OCI-LY1 (cell line): ENCODE measurements around the gene CACNG4.
"Not testable (repeated sequence)": the region's sequence is repeated elsewhere in the genome, so short reads cannot be mapped to it uniquely, and the experiment has no call there.

Experiments used
- H2AFZ ChIP-seq: fragments of 200-600 bp; sonication (generic), shearing (Covaris generic); 2 replicates; pipeline ENCODE4 v1.6.0; 2014; ENCODE audit warnings: antibody characterized with exemption, mild to moderate bottlenecking, low read length
- H3F3A ChIP-seq: fragments of 200-600 bp; sonication (generic), shearing (Covaris generic); 2 replicates; pipeline ENCODE4 v1.6.0; 2014; ENCODE audit warnings: mild to moderate bottlenecking, antibody characterized with exemption, low read length, moderate library complexity; ENCODE audit not compliant: insufficient read depth
- H3K27ac ChIP-seq: fragments of 200-600 bp; sonication (generic); 2 replicates; pipeline ENCODE4 v1.5.1; 2014; ENCODE audit warnings: low read length, mixed run types, mild to moderate bottlenecking, low read depth; ENCODE audit not compliant: poor library complexity, severe bottlenecking
- H3K27me3 ChIP-seq: fragments of 200-600 bp; sonication (generic); 2 replicates; pipeline ENCODE4 v1.6.0; 2014; ENCODE audit warnings: antibody characterized with exemption, mild to moderate bottlenecking, low read length, moderate library complexity; ENCODE audit not compliant: insufficient read depth
- H3K36me3 ChIP-seq: fragments of 200-600 bp; sonication (generic); 2 replicates; pipeline ENCODE4 v1.6.1; 2014; ENCODE audit warnings: mild to moderate bottlenecking, antibody characterized with exemption, low read length, moderate library complexity, mixed read lengths; ENCODE audit not compliant: insufficient read depth
- H3K4me1 ChIP-seq: fragments of 200-600 bp; sonication (generic); 2 replicates; pipeline ENCODE4 v1.5.1; 2014; ENCODE audit warnings: mild to moderate bottlenecking, low read length, moderate library complexity; ENCODE audit not compliant: insufficient read depth, severe bottlenecking
- H3K4me2 ChIP-seq: fragments of 200-600 bp; sonication (generic), shearing (Covaris generic); 2 replicates; pipeline ENCODE4 v1.6.1; 2014; ENCODE audit warnings: low read length
- H3K4me3 ChIP-seq: fragments of 200-600 bp; sonication (generic); 2 replicates; pipeline ENCODE4 v1.5.1; 2014; ENCODE audit warnings: low read length, low read depth, mild to moderate bottlenecking, mixed read lengths; ENCODE audit not compliant: poor library complexity, severe bottlenecking
- H3K79me2 ChIP-seq: fragments of 200-600 bp; shearing (Covaris generic); 2 replicates; pipeline ENCODE4 v1.6.1; 2016; ENCODE audit warnings: mixed run types, low read length, mixed read lengths; ENCODE audit not compliant: insufficient read depth
- H3K9ac ChIP-seq: fragments of 200-600 bp; sonication (generic), shearing (Covaris generic); 2 replicates; pipeline ENCODE4 v1.6.1; 2014; ENCODE audit warnings: mild to moderate bottlenecking, low read length, mixed read lengths
- H3K9me2 ChIP-seq: fragments of 200-600 bp; sonication (generic), shearing (Covaris generic); 2 replicates; pipeline ENCODE4 v1.6.1; 2014; ENCODE audit warnings: low read depth, mild to moderate bottlenecking, low read length, mixed read lengths
- H3K9me3 ChIP-seq: fragments of 200-600 bp; shearing (Covaris generic); 2 replicates; pipeline ENCODE4 v1.6.1; 2014; ENCODE audit warnings: low read length, mixed read lengths
- H4K20me1 ChIP-seq: fragments of 200-600 bp; sonication (generic), shearing (Covaris generic); 2 replicates; pipeline ENCODE4 v1.6.0; 2016; ENCODE audit warnings: mild to moderate bottlenecking, low read length; ENCODE audit not compliant: insufficient read depth
- CTCF ChIP-seq: fragments of 200-600 bp; sonication (generic), shearing (Covaris generic); IDR thresholded peaks from 2 replicates; pipeline ENCODE4 v1.5.1; 2017; ENCODE audit warnings: mild to moderate bottlenecking, antibody characterized with exemption, low read length, moderate library complexity, mixed read lengths
- EZH2 ChIP-seq: fragments of 200-600 bp; sonication (generic), shearing (Covaris generic); IDR thresholded peaks from 2 replicates; pipeline ENCODE4 v1.8.0; 2017; ENCODE audit warnings: borderline replicate concordance, mixed run types, mild to moderate bottlenecking, antibody characterized with exemption, low read length, moderate library complexity, mixed read lengths

Gene CACNG4

GRCh38 chr17:67040652-67041051, 76.1 kb downstream of the CACNG4 start:
- H3K27me3 ChIP-seq: peaks cover 4% of the 10 kb centered on the region
- no peak overlapping the region for H3K27ac ChIP-seq
- H3K9me3 ChIP-seq: no peaks in the 10 kb centered on the region
- no peak for TF ChIP-seq EZH2
- no peak for TF ChIP-seq CTCF
- H4K20me1 ChIP-seq: no peaks in the 10 kb centered on the region
- H3K4me1 ChIP-seq: no peaks in the 10 kb centered on the region
- H2AFZ ChIP-seq: no peak overlapping the region
- no peak overlapping the region for H3K4me2 ChIP-seq
- H3K9me2 ChIP-seq: no peaks in the 10 kb centered on the region
- no peak overlapping the region for H3K4me3 ChIP-seq
- H3K9ac ChIP-seq: no peak overlapping the region
- H3K79me2 ChIP-seq: no peaks in the 10 kb centered on the region
- no peaks in the 10 kb centered on the region for H3F3A ChIP-seq
- no peaks in the 10 kb centered on the region; the same call in 1 of the 2 replicates for H3K36me3 ChIP-seq

GRCh38 chr17:67041119-67041518, 76.6 kb downstream of the CACNG4 start:
- H3K4me1 ChIP-seq, H3K9me3 ChIP-seq, H3K9me2 ChIP-seq, H3F3A ChIP-seq, H3K27me3 ChIP-seq, H3K4me2 ChIP-seq, H3K4me3 ChIP-seq, H2AFZ ChIP-seq, H3K9ac ChIP-seq, H3K79me2 ChIP-seq, H4K20me1 ChIP-seq, H3K36me3 ChIP-seq, H3K27ac ChIP-seq: not testable (repeated sequence)

- TF ChIP-seq EZH2 (no peak), CTCF (no peak)
- H3K27ac ChIP-seq: no peak overlapping the region
These were observed 77.0 kb downstream of the CACNG4 start for GRCh38 chr17:67041531-67041930.

More at GRCh38 chr17:67041531-67041930, 77.0 kb downstream of the CACNG4 start:
- no peaks in the 10 kb centered on the region for H3K9me3 ChIP-seq
- H3K9me2 ChIP-seq: no peaks in the 10 kb centered on the region
- no peak overlapping the region for H3K4me2 ChIP-seq
- H3F3A ChIP-seq: no peaks in the 10 kb centered on the region
- no peaks in the 10 kb centered on the region; the same call in 1 of the 2 replicates for H3K36me3 ChIP-seq
- H3K4me1 ChIP-seq: no peaks in the 10 kb centered on the region
- peaks cover 4% of the 10 kb centered on the region for H3K27me3 ChIP-seq
- no peak overlapping the region for H3K4me3 ChIP-seq
- H3K9ac ChIP-seq: no peak overlapping the region
- H3K79me2 ChIP-seq: no peaks in the 10 kb centered on the region
- H4K20me1 ChIP-seq: no peaks in the 10 kb centered on the region
- H2AFZ ChIP-seq: no peak overlapping the region
